ENCODE measurements around the gene HMMR. TPM values are rescaled to one million over a fixed set of nuclear protein-coding genes. Genes with fewer than 3 reads are reported as not detected.

The HMMR gene
- total RNA-seq, 2 donors from 2014 or later = 87.2 to 88.1 TPM

- ATAC-seq (replicated peaks in 1 of 2) (peak in 1 of 2 donors; percentile 8), DNase-seq (peak; percentile 45 to 49)
- Mint-ChIP-seq H3K27ac (peak overlapping the region; percentile 96), H3K9me3 (no peaks in the 10 kb centered on the region), H3K36me3 (ENCODE audit: insufficient read depth in 2 of 2) (peaks cover 6 to 12% of the 10 kb centered on the region in 2 donors), H3K4me3 (peak overlapping the region; percentile 92), H3K27me3 (ENCODE audit: low read depth) (no peaks in the 10 kb centered on the region), H3K4me1 (ENCODE audit: low read depth) (peaks cover 27% of the 10 kb centered on the region)
These were observed 43.9 kb downstream of the HMMR start for GRCh38 chr5:163504079-163504931.

- Mint-ChIP-seq H3K36me3 (ENCODE audit: insufficient read depth in 2 of 2) (peaks cover 6 to 12% of the 10 kb centered on the region in 2 donors), H3K27me3 (ENCODE audit: low read depth) (no peaks in the 10 kb centered on the region), H3K4me1 (ENCODE audit: low read depth) (peaks cover 34% of the 10 kb centered on the region), H3K27ac (peak overlapping the region; percentile 96), H3K4me3 (peak overlapping the region; percentile 92), H3K9me3 (no peaks in the 10 kb centered on the region)
- no peak for DNase-seq
- peak; percentile 1 for ATAC-seq (replicated peaks in 1 of 2)
These were observed 44.6 kb downstream of the HMMR start for GRCh38 chr5:163505049-163505367.

GRCh38 chr5:163505368-163506094, 45.1 kb downstream of the HMMR start, which contains the start of gene MAT2B:
Gene MAT2B, plus strand, starts transcription at chr5:163505619. Its CDS starts 68 bp downstream, at chr5:163505687.
- H3K27me3 Mint-ChIP-seq (ENCODE audit: low read depth) = no peaks in the 10 kb centered on the region
- no peaks in the 10 kb centered on the region for H3K9me3 Mint-ChIP-seq
- H3K4me1 Mint-ChIP-seq (ENCODE audit: low read depth) = peaks cover 38% of the 10 kb centered on the region
- ATAC-seq (replicated peaks in 1 of 2) (peak; percentile 87 to 88), DNase-seq (peak; percentile 96 to 97)
- peak within 1 kb of the TSS; percentile 92 for H3K4me3 Mint-ChIP-seq
- H3K27ac Mint-ChIP-seq = peak within 1 kb of the TSS; percentile 100
- H3K36me3 Mint-ChIP-seq (ENCODE audit: insufficient read depth in 2 of 2) = peaks cover 6 to 12% of the 10 kb centered on the region in 2 donors

GRCh38 chr5:163506095-163506457, 45.6 kb downstream of the HMMR start:
- H3K27me3 Mint-ChIP-seq (ENCODE audit: low read depth) = no peaks in the 10 kb centered on the region
- DNase-seq (peak; percentile 9 to 19), ATAC-seq (replicated peaks in 1 of 2) (peak; percentile 54 to 59)
- H3K4me3 Mint-ChIP-seq = peak overlapping the region; percentile 92
- peaks cover 44% of the 10 kb centered on the region for H3K4me1 Mint-ChIP-seq (ENCODE audit: low read depth)
- H3K9me3 Mint-ChIP-seq = no peaks in the 10 kb centered on the region
- H3K27ac Mint-ChIP-seq = peak overlapping the region; percentile 100
- H3K36me3 Mint-ChIP-seq (ENCODE audit: insufficient read depth in 2 of 2) = peaks cover 6 to 12% of the 10 kb centered on the region in 2 donors

GRCh38 chr5:163506726-163507125, 46.3 kb downstream of the HMMR start:
- Mint-ChIP-seq H3K4me1 (ENCODE audit: low read depth) (peaks cover 45% of the 10 kb centered on the region), H3K4me3 (peak overlapping the region; percentile 92), H3K9me3 (no peaks in the 10 kb centered on the region), H3K27ac (peak overlapping the region; percentile 100), H3K27me3 (ENCODE audit: low read depth) (no peaks in the 10 kb centered on the region), H3K36me3 (ENCODE audit: insufficient read depth in 2 of 2) (peaks cover 6 to 12% of the 10 kb centered on the region in 2 donors)
- DNase-seq (peak; percentile 14 to 31), ATAC-seq (replicated peaks in 1 of 2) (peak; percentile 38 to 43)

- no peaks in the 10 kb centered on the region for H3K9me3 Mint-ChIP-seq
- H3K27ac Mint-ChIP-seq = peak overlapping the region; percentile 100
- DNase-seq (no peak), ATAC-seq (replicated peaks in 1 of 2) (no peak)
- no peaks in the 10 kb centered on the region for H3K27me3 Mint-ChIP-seq (ENCODE audit: low read depth)
- peaks cover 9 to 25% of the 10 kb centered on the region in 2 donors for H3K36me3 Mint-ChIP-seq (ENCODE audit: insufficient read depth in 2 of 2)
- H3K4me1 Mint-ChIP-seq (ENCODE audit: low read depth) = peaks cover 50% of the 10 kb centered on the region
- peak overlapping the region; percentile 92 for H3K4me3 Mint-ChIP-seq
These were observed 48.3 kb downstream of the HMMR start for GRCh38 chr5:163508753-163509152.

- no peak for DNase-seq
- peak overlapping the region; percentile 100 for H3K27ac Mint-ChIP-seq
- no peak for ATAC-seq (replicated peaks in 1 of 2)
- peaks cover 50% of the 10 kb centered on the region for H3K4me1 Mint-ChIP-seq (ENCODE audit: low read depth)
- peak overlapping the region; percentile 92 for H3K4me3 Mint-ChIP-seq
- peaks cover 9 to 26% of the 10 kb centered on the region in 2 donors for H3K36me3 Mint-ChIP-seq (ENCODE audit: insufficient read depth in 2 of 2)
- H3K9me3 Mint-ChIP-seq = no peaks in the 10 kb centered on the region
- no peaks in the 10 kb centered on the region for H3K27me3 Mint-ChIP-seq (ENCODE audit: low read depth)
These were observed 49.0 kb downstream of the HMMR start for GRCh38 chr5:163509291-163509951.

GRCh38 chr5:163512526-163512925, 52.1 kb downstream of the HMMR start:
- Mint-ChIP-seq H3K27ac (peak overlapping the region; percentile 73), H3K27me3 (ENCODE audit: low read depth) (no peaks in the 10 kb centered on the region), H3K36me3 (ENCODE audit: insufficient read depth in 2 of 2) (peaks cover 3 to 26% of the 10 kb centered on the region in 2 donors), H3K4me3 (peak overlapping the region in 1 of 2 donors; percentile 39), H3K9me3 (no peaks in the 10 kb centered on the region), H3K4me1 (ENCODE audit: low read depth) (peaks cover 47% of the 10 kb centered on the region)
- ATAC-seq (replicated peaks in 1 of 2) = no peak
- no peak for DNase-seq

GRCh38 chr5:163525096-163525495, 64.7 kb downstream of the HMMR start:
- ATAC-seq (replicated peaks in 1 of 2) = no peak
- H3K4me3 Mint-ChIP-seq = no peak overlapping the region
- H3K36me3 Mint-ChIP-seq (ENCODE audit: insufficient read depth in 2 of 2) = peaks cover 6 to 15% of the 10 kb centered on the region in 2 donors
- H3K4me1 Mint-ChIP-seq (ENCODE audit: low read depth) = peaks cover 11% of the 10 kb centered on the region
- no peak for DNase-seq
- no peak overlapping the region for H3K27ac Mint-ChIP-seq
- peaks cover 1 to 3% of the 10 kb centered on the region in 2 donors for H3K9me3 Mint-ChIP-seq
- no peaks in the 10 kb centered on the region for H3K27me3 Mint-ChIP-seq (ENCODE audit: low read depth)

- Mint-ChIP-seq H3K27me3 (ENCODE audit: low read depth) (peaks cover 8% of the 10 kb centered on the region), H3K27ac (no peak overlapping the region), H3K4me1 (ENCODE audit: low read depth) (peaks cover 4% of the 10 kb centered on the region), H3K4me3 (no peak overlapping the region), H3K36me3 (ENCODE audit: insufficient read depth in 2 of 2) (peaks cover 0 to 2% of the 10 kb centered on the region in 2 donors), H3K9me3 (peaks cover 1 to 2% of the 10 kb centered on the region in 2 donors)
- no peak for ATAC-seq (replicated peaks in 1 of 2)
- no peak for DNase-seq
These were observed 69.3 kb downstream of the HMMR start for GRCh38 chr5:163529698-163530097.

GRCh38 chr5:163531272-163531671, 70.8 kb downstream of the HMMR start:
- no peaks in the 10 kb centered on the region for H3K4me1 Mint-ChIP-seq (ENCODE audit: low read depth)
- DNase-seq (no peak), ATAC-seq (replicated peaks in 1 of 2) (no peak)
- peaks cover 8% of the 10 kb centered on the region for H3K27me3 Mint-ChIP-seq (ENCODE audit: low read depth)
- no peaks in the 10 kb centered on the region for H3K36me3 Mint-ChIP-seq (ENCODE audit: insufficient read depth in 2 of 2)
- H3K4me3 Mint-ChIP-seq = no peak overlapping the region
- no peak overlapping the region for H3K27ac Mint-ChIP-seq
- no peaks in the 10 kb centered on the region for H3K9me3 Mint-ChIP-seq

- ATAC-seq (replicated peaks in 1 of 2) = no peak
- H3K27ac Mint-ChIP-seq = no peak overlapping the region
- H3K36me3 Mint-ChIP-seq (ENCODE audit: insufficient read depth in 2 of 2) = no peaks in the 10 kb centered on the region
These were observed 72.0 kb downstream of the HMMR start for GRCh38 chr5:163532171-163533084.

More at GRCh38 chr5:163532171-163533084, 72.0 kb downstream of the HMMR start:
- Mint-ChIP-seq H3K27me3 (ENCODE audit: low read depth) (peaks cover 8% of the 10 kb centered on the region), H3K4me3 (no peak overlapping the region), H3K9me3 (peaks cover 1 to 3% of the 10 kb centered on the region in 2 donors), H3K4me1 (ENCODE audit: low read depth) (no peaks in the 10 kb centered on the region)
- DNase-seq = no peak

Measured in activated T-cell treated with anti-CD3 and anti-CD28 coated beads, Interleukin-2, amount 50 U/mL, for 72 hours (primary cell).